GM12875 (cell line): Measurements from ENCODE around the gene HECW1.

Source experiments
- H3K4me3 ChIP-seq: one replicate; pipeline ENCODE4 v1.5.1; 2011; ENCODE audit warnings: low read depth, low read length, control low read depth
- TF ChIP-seq, protein P1 (sequence below): IDR thresholded peaks from 2 replicates; pipeline ENCODE4 v1.5.1; 2011; ENCODE audit warnings: low read depth, mild to moderate bottlenecking, control low read depth, inconsistent platforms, low read length, moderate library complexity, borderline replicate concordance; ENCODE audit not compliant: insufficient read depth

Gene HECW1

DNA sequence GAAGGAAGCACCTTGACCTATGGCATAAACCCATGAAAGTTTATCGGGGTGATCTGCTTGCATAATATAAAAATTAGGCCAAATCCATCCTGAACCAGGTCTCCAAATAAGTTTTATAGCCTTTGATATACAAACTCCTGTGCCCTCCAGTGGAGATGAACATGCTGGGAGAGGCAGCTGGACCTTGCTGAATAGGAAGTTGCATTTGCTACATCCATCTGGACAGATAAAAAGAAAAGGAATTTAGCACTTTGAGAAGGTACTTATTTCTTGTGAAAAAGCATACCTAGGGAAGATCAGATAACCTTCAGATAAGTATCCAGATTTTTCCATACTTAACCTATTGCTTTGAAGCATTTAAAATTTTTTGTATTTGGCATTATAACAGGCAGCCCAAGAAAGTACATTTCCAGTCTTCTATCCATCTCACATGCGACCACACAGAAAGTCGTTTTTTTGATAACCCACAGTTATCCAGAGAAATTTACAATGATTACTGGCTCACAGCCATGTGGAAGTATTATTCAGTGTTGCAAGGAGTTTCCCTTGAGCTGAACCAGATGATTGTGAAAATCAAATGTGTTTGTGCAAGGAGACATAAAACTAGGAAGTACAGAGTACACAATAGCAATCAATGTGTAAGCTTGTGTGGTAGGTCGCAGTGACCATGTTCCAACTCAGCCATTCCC is 346.0 kb downstream of the HECW1 start:
- TF ChIP-seq, protein P1, sequence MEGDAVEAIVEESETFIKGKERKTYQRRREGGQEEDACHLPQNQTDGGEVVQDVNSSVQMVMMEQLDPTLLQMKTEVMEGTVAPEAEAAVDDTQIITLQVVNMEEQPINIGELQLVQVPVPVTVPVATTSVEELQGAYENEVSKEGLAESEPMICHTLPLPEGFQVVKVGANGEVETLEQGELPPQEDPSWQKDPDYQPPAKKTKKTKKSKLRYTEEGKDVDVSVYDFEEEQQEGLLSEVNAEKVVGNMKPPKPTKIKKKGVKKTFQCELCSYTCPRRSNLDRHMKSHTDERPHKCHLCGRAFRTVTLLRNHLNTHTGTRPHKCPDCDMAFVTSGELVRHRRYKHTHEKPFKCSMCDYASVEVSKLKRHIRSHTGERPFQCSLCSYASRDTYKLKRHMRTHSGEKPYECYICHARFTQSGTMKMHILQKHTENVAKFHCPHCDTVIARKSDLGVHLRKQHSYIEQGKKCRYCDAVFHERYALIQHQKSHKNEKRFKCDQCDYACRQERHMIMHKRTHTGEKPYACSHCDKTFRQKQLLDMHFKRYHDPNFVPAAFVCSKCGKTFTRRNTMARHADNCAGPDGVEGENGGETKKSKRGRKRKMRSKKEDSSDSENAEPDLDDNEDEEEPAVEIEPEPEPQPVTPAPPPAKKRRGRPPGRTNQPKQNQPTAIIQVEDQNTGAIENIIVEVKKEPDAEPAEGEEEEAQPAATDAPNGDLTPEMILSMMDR: no peak
- no peak overlapping the region for H3K4me3 ChIP-seq

DNA sequence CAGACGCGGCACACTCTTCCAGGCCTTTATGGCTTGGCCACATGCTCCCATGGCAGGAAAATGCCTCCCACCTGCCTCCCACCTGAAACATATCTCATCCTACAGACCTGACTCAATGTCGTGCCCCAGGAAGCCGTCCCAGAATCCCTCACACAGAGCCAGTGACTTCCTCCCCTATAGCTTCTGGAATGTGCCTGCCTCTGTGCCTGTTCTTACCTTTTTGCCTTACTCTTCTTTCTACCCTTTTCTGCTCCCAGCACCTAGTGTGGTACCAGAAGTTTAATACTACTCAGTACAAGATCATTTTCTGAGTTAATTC is 346.5 kb downstream of the HECW1 start:
- TF ChIP-seq, protein P1: no peak
- no peak overlapping the region for H3K4me3 ChIP-seq

DNA sequence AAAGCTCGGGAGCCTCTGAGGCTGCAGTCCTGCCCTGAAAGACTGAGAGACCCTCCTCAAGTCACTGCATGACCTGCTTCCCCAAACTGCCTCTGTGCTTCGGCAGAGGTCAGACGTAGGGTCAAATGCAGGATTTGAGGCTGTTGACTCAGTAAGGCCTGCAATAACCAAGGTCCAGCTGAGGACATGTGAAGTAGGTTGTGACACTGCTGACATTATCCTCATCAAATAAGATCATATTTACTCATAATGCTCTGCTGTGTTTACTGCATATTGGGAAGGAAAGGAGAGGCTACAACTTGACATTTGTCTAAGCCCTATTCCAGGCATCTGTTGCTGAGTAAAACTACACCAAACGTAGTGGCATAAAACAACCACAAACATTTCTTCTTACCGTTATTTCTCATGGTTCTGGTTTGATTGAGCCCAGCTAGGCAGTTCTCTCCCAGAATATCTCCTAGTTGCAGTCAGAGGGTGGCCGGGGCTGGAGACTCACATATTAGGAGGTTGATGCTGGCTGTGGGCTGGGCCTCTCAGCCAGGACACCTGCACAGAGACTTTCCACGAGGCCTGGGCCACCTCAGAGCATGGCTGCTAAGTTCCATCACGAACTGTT is 348.4 kb downstream of the HECW1 start:
- TF ChIP-seq, protein P1: no peak
- H3K4me3 ChIP-seq: no peak overlapping the region

DNA sequence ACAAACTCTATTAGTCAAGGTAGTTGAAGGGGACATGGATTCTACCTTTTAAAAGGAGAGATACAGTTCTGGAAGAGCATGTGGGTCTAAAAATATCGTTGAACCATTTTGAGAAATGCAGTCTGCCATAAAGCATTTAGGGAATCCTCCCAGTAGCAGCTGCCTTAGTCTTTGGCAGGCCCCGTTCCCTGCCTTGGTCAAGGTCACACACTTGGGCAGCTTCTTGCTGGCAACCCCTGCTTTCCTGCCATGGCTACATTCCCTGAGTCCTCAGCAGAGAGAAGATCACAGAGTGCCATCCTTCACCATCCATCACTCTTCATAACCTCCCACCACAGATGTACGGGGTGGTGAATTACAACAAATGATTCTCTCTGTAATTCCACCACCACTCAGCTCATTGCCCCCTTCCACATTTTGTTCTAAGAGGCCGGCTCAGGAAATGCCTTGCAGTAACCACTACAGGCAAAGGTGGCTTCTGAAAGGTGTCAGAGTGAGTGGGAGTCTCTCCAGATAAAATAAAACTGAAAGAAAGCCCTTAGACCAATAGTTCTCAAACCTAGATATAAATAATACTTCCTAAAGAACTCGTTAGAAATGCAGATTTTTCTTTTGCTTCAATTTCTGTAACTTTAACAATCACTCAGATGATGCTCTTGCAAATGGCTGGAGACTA is 349.0 kb downstream of the HECW1 start:
- no peak overlapping the region for H3K4me3 ChIP-seq
- TF ChIP-seq, protein P1: no peak

DNA sequence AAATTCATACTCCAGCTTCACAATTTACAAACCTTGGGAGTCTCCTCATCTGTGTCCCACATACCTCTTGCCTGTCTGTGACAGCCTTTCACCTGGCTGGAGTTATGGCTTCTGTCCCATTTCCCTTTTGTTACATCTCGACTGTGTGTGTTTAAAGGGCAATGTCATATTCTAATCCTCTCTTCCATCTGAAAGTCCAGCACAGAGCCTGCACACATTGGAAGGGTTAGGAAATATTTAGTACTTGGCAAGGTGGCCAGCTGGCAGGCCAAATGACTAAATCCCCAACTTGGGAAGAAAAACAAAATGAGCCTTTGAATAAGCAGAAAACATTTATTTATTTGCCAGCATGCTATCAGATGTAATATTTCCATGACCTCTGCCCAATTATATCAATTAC is 350.4 kb downstream of the HECW1 start:
- no peak overlapping the region for H3K4me3 ChIP-seq

DNA sequence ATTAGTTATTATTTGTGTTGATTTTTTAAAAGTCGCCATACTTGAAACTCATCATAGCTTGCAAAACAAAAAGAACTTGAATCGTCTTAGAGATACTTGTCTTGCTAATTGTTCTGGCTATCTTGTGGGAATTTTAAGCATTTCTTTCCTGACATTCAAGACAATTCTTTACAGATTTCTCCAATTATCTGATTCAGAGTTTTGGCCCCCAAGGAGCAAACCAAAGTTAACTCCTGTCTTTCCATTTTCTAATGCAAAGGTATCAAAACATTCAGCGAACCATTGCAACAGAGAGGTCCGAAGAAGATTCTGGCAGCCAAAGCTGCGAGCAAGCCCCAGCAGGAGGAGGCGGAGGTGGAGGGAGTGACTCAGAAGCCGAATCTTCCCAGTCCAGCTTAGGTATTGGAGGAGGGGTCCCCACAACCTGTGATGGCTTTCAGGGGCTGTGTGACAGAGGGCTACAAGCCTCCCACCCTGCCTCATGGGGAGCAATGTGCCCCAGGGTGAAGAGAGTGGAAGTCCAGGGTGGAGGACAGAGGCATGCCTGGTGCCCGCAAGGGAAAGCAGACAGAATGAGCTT is 351.0 kb downstream of the HECW1 start:
- TF ChIP-seq, protein P1: no peak
- H3K4me3 ChIP-seq: no peak overlapping the region

More for the DNA sequence above, 350.4 kb downstream of the HECW1 start:
- TF ChIP-seq, protein P1: no peak
